ENCODE results near the gene TVP23C.
"Not testable (repeated sequence)": the region's sequence is repeated elsewhere in the genome, so short reads cannot be mapped to it uniquely, and the experiment has no call there.

DNA sequence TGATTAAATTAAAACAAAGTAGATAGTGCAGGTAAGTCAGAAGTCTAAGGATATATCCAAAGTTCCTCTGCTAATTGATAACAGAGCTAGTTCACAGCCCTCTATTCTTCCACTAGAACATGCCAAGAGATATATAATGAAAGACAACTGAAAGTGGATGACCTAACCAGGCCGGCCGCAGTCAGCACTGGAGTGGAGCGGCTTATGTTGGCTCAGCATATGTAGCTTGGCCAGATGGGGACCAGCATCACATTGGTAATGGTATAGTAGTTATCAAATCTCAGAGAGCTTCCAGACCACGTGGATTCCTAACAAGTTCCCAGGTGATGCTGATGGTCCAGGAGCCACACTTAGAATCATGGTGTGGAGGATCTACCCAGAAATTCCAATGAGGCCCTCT is 18.2 kb upstream of the TVP23C start:
- not testable (repeated sequence) for TF ChIP-seq EZH2 (IDR thresholded peaks at IDR 0.05); EZH2phosphoT487 (IDR thresholded peaks at IDR 0.05; ENCODE audit: borderline replicate concordance)
- TF ChIP-seq, protein P1, sequence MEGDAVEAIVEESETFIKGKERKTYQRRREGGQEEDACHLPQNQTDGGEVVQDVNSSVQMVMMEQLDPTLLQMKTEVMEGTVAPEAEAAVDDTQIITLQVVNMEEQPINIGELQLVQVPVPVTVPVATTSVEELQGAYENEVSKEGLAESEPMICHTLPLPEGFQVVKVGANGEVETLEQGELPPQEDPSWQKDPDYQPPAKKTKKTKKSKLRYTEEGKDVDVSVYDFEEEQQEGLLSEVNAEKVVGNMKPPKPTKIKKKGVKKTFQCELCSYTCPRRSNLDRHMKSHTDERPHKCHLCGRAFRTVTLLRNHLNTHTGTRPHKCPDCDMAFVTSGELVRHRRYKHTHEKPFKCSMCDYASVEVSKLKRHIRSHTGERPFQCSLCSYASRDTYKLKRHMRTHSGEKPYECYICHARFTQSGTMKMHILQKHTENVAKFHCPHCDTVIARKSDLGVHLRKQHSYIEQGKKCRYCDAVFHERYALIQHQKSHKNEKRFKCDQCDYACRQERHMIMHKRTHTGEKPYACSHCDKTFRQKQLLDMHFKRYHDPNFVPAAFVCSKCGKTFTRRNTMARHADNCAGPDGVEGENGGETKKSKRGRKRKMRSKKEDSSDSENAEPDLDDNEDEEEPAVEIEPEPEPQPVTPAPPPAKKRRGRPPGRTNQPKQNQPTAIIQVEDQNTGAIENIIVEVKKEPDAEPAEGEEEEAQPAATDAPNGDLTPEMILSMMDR (IDR thresholded peaks at IDR 0.05 in 2 of 3, conservative IDR thresholded peaks at IDR 0.05 in 1 of 3; ENCODE audit: borderline replicate concordance in 1 of 3, insufficient read depth in 1 of 3, low read depth in 2 of 3, low read length in 2 of 3) = not testable (repeated sequence)

Measured in HCT116 (cell line).